Upper lobe of left lung (tissue), 6 donors: ENCODE data around the gene MNAT1. TPM values are rescaled to one million over a fixed set of nuclear protein-coding genes. Genes with fewer than 3 reads are reported as not detected.

Experiments used
- ATAC-seq, 2 donors: fragments of 200-7000 bp; cut with Tn5 transposase; one replicate each; pipeline ENCODE4 v1.9.1; 2022; ENCODE audit warnings: mild to moderate bottlenecking in 2 of 2, moderate library complexity in 2 of 2; ENCODE audit not compliant: low FRiP score in 2 of 2
- DNase-seq, 2 donors: peaks; one replicate each; pipeline ENCODE4 v3.0.0-alpha.2; 2019 to 2020
- H3K27ac ChIP-seq, 4 donors: fragments of 200-600 bp; sonication (generic); one replicate each; pipeline ENCODE4 v1.5.1; 2016 to 2019
- H3K27me3 ChIP-seq, 4 donors: fragments of 200-600 bp; sonication (generic); one replicate each; pipeline ENCODE4 v1.5.1; 2017 to 2019
- H3K36me3 ChIP-seq, 4 donors: fragments of 200-600 bp; sonication (generic); one replicate each; pipeline ENCODE4 v1.5.1; 2016 to 2019
- H3K4me1 ChIP-seq, 4 donors: fragments of 200-600 bp; sonication (generic); one replicate each; pipeline ENCODE4 v1.5.1; 2018 to 2019
- H3K4me3 ChIP-seq, 4 donors: fragments of 200-600 bp; sonication (generic); one replicate each; pipeline ENCODE4 v1.5.1; 2017 to 2019; ENCODE audit warnings: mild to moderate bottlenecking in 2 of 4, moderate library complexity in 1 of 4
- H3K9me3 ChIP-seq, 4 donors: fragments of 200-600 bp; sonication (generic); one replicate each; pipeline ENCODE4 v1.5.1; 2018 to 2019
- EP300 ChIP-seq, 4 donors: sonication (generic); formaldehyde crosslinking; IDR thresholded peaks; one replicate each; pipeline ENCODE4 v1.5.1; 2017; ENCODE audit warnings: antibody characterized with exemption in 4 of 4, control low read depth in 2 of 4
- POLR2A ChIP-seq, 4 donors: fragments of 450-650 bp; IDR thresholded peaks; one replicate each; pipeline ENCODE4 v1.5.1; 2016 to 2017; ENCODE audit warnings: antibody characterized with exemption in 4 of 4, mild to moderate bottlenecking in 2 of 4
- POLR2AphosphoS5 ChIP-seq, 2 donors: sonication (generic); formaldehyde crosslinking; IDR thresholded peaks; one replicate each; pipeline ENCODE4 v1.5.1; 2017; ENCODE audit warnings: antibody characterized with exemption in 2 of 2
- WGBS, 2 donors: methylation state at CpG; one replicate each; pipeline ENCODE4 v1.1.5; 2017 to 2018; 5-methylcytosine and 5-hydroxymethylcytosine counted together
- total RNA-seq, 6 donors: library from RNA; depleted of rRNA in 4 of 6; stranded (reverse); fragments of >200 nt in 4 of 6; gene quantifications; one replicate each; pipeline versions ENCODE4 v1.1.0 to v1.2.1, GENCODE V29; 2016 to 2021
- TF ChIP-seq, protein P1 (sequence below), 6 experiments: fragments of 450-650 bp in 4 of 6; fragments of 200-600 bp in 2 of 6; sonication (generic) in 2 of 6; IDR thresholded peaks; one replicate each; pipeline ENCODE4 v1.5.1; 2016 to 2019; ENCODE audit warnings: antibody characterized with exemption in 6 of 6
- donor health status: DM: no; HTN: no; CAD: no; lungs with moderate emphysema.
- donor health status: DM: no; HTN: yes; CAD: no; lungs with severe emphysema.

The MNAT1 gene
- total RNA-seq, 6 donors from 2014 or later = 15.3 to 66.0 (median 19.9) TPM

DNA sequence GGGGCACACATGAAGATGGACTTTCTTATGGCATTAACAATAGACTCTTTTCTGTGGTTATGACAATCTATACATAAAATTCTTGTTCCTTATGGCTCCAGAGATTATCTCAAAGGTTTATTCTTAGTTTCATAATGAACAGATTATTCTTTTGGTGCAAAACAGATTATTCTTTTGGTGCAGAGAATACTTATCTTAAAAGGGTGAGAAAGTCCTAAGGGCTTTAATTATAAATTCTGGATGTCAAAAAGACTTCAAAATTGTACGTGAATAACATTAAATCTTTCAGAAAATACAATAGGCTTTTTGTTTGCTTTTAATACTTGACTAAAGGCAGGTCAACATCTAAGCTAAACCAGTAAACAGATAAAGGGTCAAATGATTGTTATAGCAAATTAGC lies 69.3 kb downstream of the MNAT1 start:
- H3K27me3 ChIP-seq = no peaks in the 10 kb centered on the region
- no peaks in the 10 kb centered on the region for H3K9me3 ChIP-seq
- peaks cover 0 to 4% (median 2%) of the 10 kb centered on the region in 4 donors for H3K36me3 ChIP-seq
- no peak overlapping the region for H3K4me3 ChIP-seq
- DNase-seq (no peak), ATAC-seq (no peak)
- no peak for TF ChIP-seq POLR2A (IDR thresholded peaks at IDR 0.05)
- no peak for TF ChIP-seq EP300 (IDR thresholded peaks at IDR 0.05)
- TF ChIP-seq POLR2AphosphoS5 (IDR thresholded peaks at IDR 0.05) = no peak
- TF ChIP-seq, protein P1, sequence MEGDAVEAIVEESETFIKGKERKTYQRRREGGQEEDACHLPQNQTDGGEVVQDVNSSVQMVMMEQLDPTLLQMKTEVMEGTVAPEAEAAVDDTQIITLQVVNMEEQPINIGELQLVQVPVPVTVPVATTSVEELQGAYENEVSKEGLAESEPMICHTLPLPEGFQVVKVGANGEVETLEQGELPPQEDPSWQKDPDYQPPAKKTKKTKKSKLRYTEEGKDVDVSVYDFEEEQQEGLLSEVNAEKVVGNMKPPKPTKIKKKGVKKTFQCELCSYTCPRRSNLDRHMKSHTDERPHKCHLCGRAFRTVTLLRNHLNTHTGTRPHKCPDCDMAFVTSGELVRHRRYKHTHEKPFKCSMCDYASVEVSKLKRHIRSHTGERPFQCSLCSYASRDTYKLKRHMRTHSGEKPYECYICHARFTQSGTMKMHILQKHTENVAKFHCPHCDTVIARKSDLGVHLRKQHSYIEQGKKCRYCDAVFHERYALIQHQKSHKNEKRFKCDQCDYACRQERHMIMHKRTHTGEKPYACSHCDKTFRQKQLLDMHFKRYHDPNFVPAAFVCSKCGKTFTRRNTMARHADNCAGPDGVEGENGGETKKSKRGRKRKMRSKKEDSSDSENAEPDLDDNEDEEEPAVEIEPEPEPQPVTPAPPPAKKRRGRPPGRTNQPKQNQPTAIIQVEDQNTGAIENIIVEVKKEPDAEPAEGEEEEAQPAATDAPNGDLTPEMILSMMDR (IDR thresholded peaks at IDR 0.05) = no peak
- H3K4me1 ChIP-seq = no peaks in the 10 kb centered on the region
- WGBS, 2 donors = 81 to 92% methylated on average over 1 of the region's 1 CpG
- H3K27ac ChIP-seq = no peak overlapping the region

DNA sequence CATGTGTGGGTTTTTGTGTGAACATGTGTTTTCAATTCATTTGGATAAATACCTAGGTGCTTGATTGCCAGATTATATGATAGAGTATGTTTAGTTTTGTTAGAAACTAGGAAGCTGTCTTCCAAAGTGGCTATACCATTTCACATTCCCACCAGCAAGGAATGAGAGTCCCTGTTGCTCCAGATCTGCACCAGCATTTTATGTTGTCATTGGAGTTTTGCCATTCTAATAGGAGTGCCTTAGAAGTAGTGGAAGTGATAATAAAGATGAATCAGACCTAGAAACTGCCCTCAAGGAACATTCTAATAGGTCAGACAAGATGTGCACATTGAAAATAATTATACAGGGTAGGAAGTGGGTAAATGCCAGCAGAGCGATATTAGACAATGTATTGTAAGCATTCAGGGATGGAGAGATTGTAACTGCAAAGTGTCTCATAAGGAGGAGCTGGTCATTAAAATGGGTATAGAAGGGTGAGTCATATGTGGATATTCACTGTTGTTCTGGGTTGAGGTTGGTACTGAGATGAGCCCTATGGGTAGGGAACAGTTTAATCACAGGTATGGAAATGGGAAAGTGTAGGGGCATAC lies 71.4 kb downstream of the MNAT1 start:
- no peak for DNase-seq
- Histone ChIP-seq H3K27ac (no peak overlapping the region), H3K9me3 (no peaks in the 10 kb centered on the region), H3K27me3 (no peaks in the 10 kb centered on the region), H3K4me1 (no peaks in the 10 kb centered on the region), H3K4me3 (no peak overlapping the region), H3K36me3 (peaks cover 0 to 4% (median 2%) of the 10 kb centered on the region in 4 donors)
- 92 to 95% methylated on average over 1 of the region's 1 CpG for WGBS, 2 donors
- TF ChIP-seq POLR2AphosphoS5 (IDR thresholded peaks at IDR 0.05) (no peak), EP300 (IDR thresholded peaks at IDR 0.05) (no peak), POLR2A (IDR thresholded peaks at IDR 0.05) (no peak)
- TF ChIP-seq, protein P1 (IDR thresholded peaks at IDR 0.05) = no peak
- ATAC-seq = no peak

DNA sequence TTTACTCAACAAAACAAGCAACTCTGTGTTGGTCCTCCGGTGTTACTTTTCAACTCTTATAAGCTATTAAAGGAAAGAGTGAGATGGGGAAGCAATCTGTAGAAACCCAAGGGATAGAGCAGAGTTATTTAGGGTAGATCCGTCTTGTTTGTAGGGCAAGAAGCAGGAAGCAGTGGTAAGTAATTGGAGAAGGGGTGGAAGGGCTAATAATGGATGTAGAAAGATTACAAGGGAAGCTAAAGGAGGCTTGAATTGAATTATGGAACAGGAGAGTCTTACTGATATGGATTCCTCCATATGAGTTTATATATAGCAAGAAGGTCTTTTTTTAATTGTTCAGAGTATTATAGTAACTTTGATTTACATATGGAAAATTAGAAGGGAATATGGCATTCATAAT lies 72.7 kb downstream of the MNAT1 start:
- DNase-seq (no peak), ATAC-seq (no peak)
- H3K9me3 ChIP-seq = no peaks in the 10 kb centered on the region
- no peak overlapping the region for H3K27ac ChIP-seq
- TF ChIP-seq, protein P1 (IDR thresholded peaks at IDR 0.05) = no peak
- TF ChIP-seq EP300 (IDR thresholded peaks at IDR 0.05) (no peak), POLR2AphosphoS5 (IDR thresholded peaks at IDR 0.05) (no peak), POLR2A (IDR thresholded peaks at IDR 0.05) (no peak)
- H3K27me3 ChIP-seq = no peaks in the 10 kb centered on the region
- no peaks in the 10 kb centered on the region for H3K4me1 ChIP-seq
- WGBS, 2 donors = 90 to 92% methylated on average over 2 of the region's 2 CpGs
- peaks cover 0 to 8% (median 3%) of the 10 kb centered on the region in 4 donors for H3K36me3 ChIP-seq
- H3K4me3 ChIP-seq = no peak overlapping the region

DNA sequence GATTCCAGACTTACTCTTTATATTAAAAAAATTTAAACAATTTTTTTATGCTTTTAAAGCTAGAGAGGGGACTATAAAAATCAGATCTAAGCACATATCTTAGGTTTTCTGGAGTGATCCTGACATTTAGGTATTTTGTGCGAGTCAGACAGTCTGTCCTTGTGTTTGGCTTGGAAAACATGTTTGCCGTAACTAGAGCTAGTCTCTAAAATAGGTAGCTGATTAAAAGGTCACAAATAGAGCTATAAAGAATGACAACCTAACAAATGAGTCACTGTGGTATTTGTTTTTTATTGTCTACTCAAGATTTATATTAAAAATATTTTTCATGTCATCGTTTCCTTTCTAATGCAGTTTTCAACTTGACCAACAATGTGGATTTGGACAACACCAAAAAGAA lies 73.4 kb downstream of the MNAT1 start:
- ATAC-seq (no peak), DNase-seq (no peak)
- H3K9me3 ChIP-seq = no peaks in the 10 kb centered on the region
- no peaks in the 10 kb centered on the region for H3K4me1 ChIP-seq
- H3K27ac ChIP-seq = no peak overlapping the region
- peaks cover 0 to 15% (median 9%) of the 10 kb centered on the region in 4 donors for H3K36me3 ChIP-seq
- 94 to 99% methylated on average over 3 of the region's 3 CpGs for WGBS, 2 donors
- no peak overlapping the region for H3K4me3 ChIP-seq
- no peaks in the 10 kb centered on the region for H3K27me3 ChIP-seq
- TF ChIP-seq POLR2AphosphoS5 (IDR thresholded peaks at IDR 0.05) (no peak), EP300 (IDR thresholded peaks at IDR 0.05) (no peak), POLR2A (IDR thresholded peaks at IDR 0.05) (no peak)
- TF ChIP-seq, protein P1 (IDR thresholded peaks at IDR 0.05) = no peak

DNA sequence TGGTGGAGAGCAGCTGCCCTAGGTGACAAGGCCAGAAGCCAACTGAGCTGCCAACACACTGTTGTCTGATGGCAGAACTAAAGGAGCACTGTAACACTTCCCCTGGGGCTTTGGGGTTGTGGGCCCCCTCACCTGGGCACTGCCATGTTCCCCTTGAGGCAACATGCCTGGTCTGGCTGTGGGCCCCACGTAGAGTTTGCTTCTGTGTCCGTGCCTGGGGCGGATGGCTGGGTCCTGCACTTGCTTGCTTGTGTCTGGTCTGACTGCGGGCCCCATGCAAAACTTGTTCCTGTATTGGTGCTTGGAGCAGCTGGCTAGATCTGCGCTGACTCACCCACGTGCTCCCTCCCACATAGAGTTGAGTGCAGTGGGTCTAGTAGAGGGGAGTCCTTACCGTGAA lies 78.4 kb downstream of the MNAT1 start:
- WGBS, 2 donors = 88 to 97% methylated on average over 1 to 7 of the region's 7 CpGs
- TF ChIP-seq, protein P1 (IDR thresholded peaks at IDR 0.05) = no peak
- no peak for TF ChIP-seq POLR2A (IDR thresholded peaks at IDR 0.05)
- TF ChIP-seq EP300 (IDR thresholded peaks at IDR 0.05) = no peak
- no peak for TF ChIP-seq POLR2AphosphoS5 (IDR thresholded peaks at IDR 0.05)

More for the DNA sequence above, 78.4 kb downstream of the MNAT1 start:
- Histone ChIP-seq H3K4me3 (no peak overlapping the region), H3K9me3 (no peaks in the 10 kb centered on the region), H3K36me3 (peaks cover 0 to 27% (median 12%) of the 10 kb centered on the region in 4 donors), H3K27me3 (no peaks in the 10 kb centered on the region), H3K4me1 (no peaks in the 10 kb centered on the region), H3K27ac (no peak overlapping the region)
- DNase-seq (peak in 1 of 2 donors; percentile 12), ATAC-seq (no peak)
